Common myeloid progenitor, CD34-positive (primary cell): ENCODE results near the gene KCNJ16.

Experiments used
- CTCF ChIA-PET: fragments of 350-600 bp; sonication (Branson Sonifier 250); formaldehyde crosslinking; loops from one replicate; lab custom pipeline; 2021; ENCODE audit warnings: antibody characterized with exemption; lab: Charles Lee
- POLR2A ChIA-PET: fragments of 350-600 bp; sonication (Branson Sonifier 250); formaldehyde crosslinking; loops from one replicate; lab custom pipeline; 2021; ENCODE audit warnings: antibody characterized with exemption; lab: Charles Lee
- DNase-seq, 3 donors: peaks; one replicate each; pipeline versions ENCODE4 v3.0.0 to v3.0.0-alpha.2; 2013
- H3K27ac ChIP-seq, 2 experiments: 1 replicate in 1 of 2; 2 replicates in 1 of 2; pipeline ENCODE4 v1.7.0; 2013; ENCODE audit warnings: inconsistent platforms in 2 of 2, low read length in 2 of 2, mild to moderate bottlenecking in 2 of 2, low read depth in 1 of 2, moderate library complexity in 1 of 2; ENCODE audit not compliant: severe bottlenecking in 2 of 2, insufficient read depth in 1 of 2, poor library complexity in 1 of 2
- H3K27me3 ChIP-seq, 5 experiments: replicated peaks in 2 of 5; 1 replicate in 3 of 5; 2 replicates in 2 of 5; pipeline versions ENCODE4 v1.6.1 to v1.7.0; 2013; ENCODE audit warnings: low read length in 4 of 5, mild to moderate bottlenecking in 2 of 5, moderate library complexity in 2 of 5, inconsistent platforms in 1 of 5; ENCODE audit not compliant: insufficient read depth in 5 of 5, control insufficient read depth in 4 of 5
- H3K36me3 ChIP-seq, 4 experiments: 1 replicate in 2 of 4; 2 replicates in 2 of 4; pipeline versions ENCODE4 v1.6.1 to v1.7.0; 2013; ENCODE audit warnings: low read length in 3 of 4, control low read depth in 1 of 4, mild to moderate bottlenecking in 1 of 4; ENCODE audit not compliant: control insufficient read depth in 4 of 4, insufficient read depth in 4 of 4
- H3K4me1 ChIP-seq, 4 experiments: 1 replicate in 3 of 4; 2 replicates in 1 of 4; pipeline versions ENCODE4 v1.6.1 to v1.7.1; 2013; ENCODE audit warnings: low read length in 3 of 4, mild to moderate bottlenecking in 3 of 4, control low read depth in 1 of 4, inconsistent platforms in 1 of 4, moderate library complexity in 1 of 4; ENCODE audit not compliant: control insufficient read depth in 4 of 4, insufficient read depth in 4 of 4; ENCODE audit errors: control extremely low read depth in 1 of 4
- H3K4me3 ChIP-seq, 7 experiments: 1 replicate in 4 of 7; 2 replicates in 3 of 7; pipeline versions ENCODE4 v1.5.1 to v1.7.0; 2013; ENCODE audit warnings: mild to moderate bottlenecking in 7 of 7, low read length in 6 of 7, moderate library complexity in 6 of 7, inconsistent platforms in 2 of 7, low read depth in 2 of 7, control low read depth in 1 of 7; ENCODE audit not compliant: insufficient read depth in 4 of 7, control insufficient read depth in 1 of 7; ENCODE audit errors: extremely low read depth in 1 of 7
- H3K9me3 ChIP-seq, 5 experiments: 1 replicate in 4 of 5; 2 replicates in 1 of 5; pipeline versions ENCODE4 v1.6.1 to v1.7.1; 2013; ENCODE audit warnings: low read length in 4 of 5, mild to moderate bottlenecking in 2 of 5, inconsistent platforms in 1 of 5, low read depth in 1 of 5, moderate library complexity in 1 of 5; ENCODE audit not compliant: control insufficient read depth in 4 of 5, insufficient read depth in 2 of 5; ENCODE audit errors: control extremely low read depth in 1 of 5
- WGBS: methylation state at CpG from one replicate; pipeline ENCODE4 v1.1.5; 2013; ENCODE audit not compliant: insufficient coverage; 5-methylcytosine and 5-hydroxymethylcytosine counted together

KCNJ16 gene

GRCh38 chr17:70074236-70074830 is 692 bp upstream of the KCNJ16 start:
- CTCF ChIA-PET, result no interaction called here
- WGBS, result 83% methylated on average over 3 of the region's 5 CpGs
- H3K36me3 ChIP-seq, result no peaks in the 10 kb centered on the region
- no peaks in the 10 kb centered on the region for H3K27me3 ChIP-seq
- DNase-seq, result no peak
- H3K4me1 ChIP-seq, result peaks cover 0 to 12% (median 0%) of the 10 kb centered on the region in 4 experiments
- POLR2A ChIA-PET, result interaction anchor here (0.7 kb wide), 1 partner anchor 1013 kb away, joined by 3 read pairs; no protein-coding TSS in a partner anchor
- H3K4me3 ChIP-seq, result no peak overlapping the region
- H3K27ac ChIP-seq, result no peak overlapping the region
- no peaks in the 10 kb centered on the region for H3K9me3 ChIP-seq

GRCh38 chr17:70076189-70076588 is 1.2 kb downstream of the KCNJ16 start:
- ChIA-PET CTCF (no interaction called here), POLR2A (no interaction called here)
- WGBS, result no CpG with 5 or more reads among the region's 1 CpG
- H3K36me3 ChIP-seq, result no peaks in the 10 kb centered on the region
- H3K4me1 ChIP-seq, result peaks cover 0 to 6% (median 0%) of the 10 kb centered on the region in 4 experiments
- no peaks in the 10 kb centered on the region for H3K27me3 ChIP-seq
- no peaks in the 10 kb centered on the region for H3K9me3 ChIP-seq
- no peak for DNase-seq
- no peak overlapping the region for H3K4me3 ChIP-seq
- no peak overlapping the region for H3K27ac ChIP-seq

- CTCF ChIA-PET, result no interaction called here
- POLR2A ChIA-PET, result interaction anchor here (0.6 kb wide), 2 partner anchors 21 to 440 kb away, joined by 5 to 6 read pairs; no protein-coding TSS in a partner anchor
Measured at GRCh38 chr17:70076831-70077230, 1.8 kb downstream of the KCNJ16 start.

GRCh38 chr17:70078549-70078948 is 3.5 kb downstream of the KCNJ16 start:
- Histone ChIP-seq H3K36me3 (no peaks in the 10 kb centered on the region), H3K4me3 (no peak overlapping the region), H3K27ac (no peak overlapping the region), H3K9me3 (no peaks in the 10 kb centered on the region), H3K27me3 (no peaks in the 10 kb centered on the region), H3K4me1 (no peaks in the 10 kb centered on the region)
- WGBS, result 75% methylated on average over 4 of the region's 4 CpGs
- ChIA-PET CTCF (no interaction called here), POLR2A (no interaction called here)
- DNase-seq, result no peak

More at GRCh38 chr17:70076831-70077230, 1.8 kb downstream of the KCNJ16 start:
- H3K27ac ChIP-seq, result no peak overlapping the region
- H3K4me3 ChIP-seq, result no peak overlapping the region
- WGBS, result 46% methylated on average over 2 of the region's 3 CpGs
- DNase-seq, result no peak
- peaks cover 0 to 6% (median 0%) of the 10 kb centered on the region in 4 experiments for H3K4me1 ChIP-seq
- no peaks in the 10 kb centered on the region for H3K36me3 ChIP-seq
- H3K9me3 ChIP-seq, result no peaks in the 10 kb centered on the region
- H3K27me3 ChIP-seq, result no peaks in the 10 kb centered on the region

GRCh38 chr17:70078994-70079531 is 4.0 kb downstream of the KCNJ16 start:
- ChIA-PET POLR2A (no interaction called here), CTCF (no interaction called here)
- no peak for DNase-seq
- H3K27ac ChIP-seq, result no peak overlapping the region
- no peaks in the 10 kb centered on the region for H3K36me3 ChIP-seq
- no peaks in the 10 kb centered on the region for H3K4me1 ChIP-seq
- WGBS, result 94% methylated on average over 3 of the region's 3 CpGs
- H3K9me3 ChIP-seq, result no peaks in the 10 kb centered on the region
- H3K4me3 ChIP-seq, result no peak overlapping the region
- no peaks in the 10 kb centered on the region for H3K27me3 ChIP-seq

GRCh38 chr17:70080541-70081347 is 5.7 kb downstream of the KCNJ16 start:
- POLR2A ChIA-PET, result no interaction called here
- no peak for DNase-seq
- Histone ChIP-seq H3K4me3 (no peak overlapping the region), H3K27me3 (no peaks in the 10 kb centered on the region), H3K36me3 (no peaks in the 10 kb centered on the region), H3K27ac (no peak overlapping the region), H3K4me1 (no peaks in the 10 kb centered on the region), H3K9me3 (no peaks in the 10 kb centered on the region)
- 62% methylated on average over 3 of the region's 7 CpGs for WGBS
- CTCF ChIA-PET, result interaction anchor here (0.8 to 1.3 kb wide), 2 partner anchors 9 to 14 kb away, joined by 3 read pairs; no protein-coding TSS in a partner anchor

- ChIA-PET POLR2A (no interaction called here), CTCF (no interaction called here)
- H3K9me3 ChIP-seq, result no peaks in the 10 kb centered on the region
- WGBS, result 90% methylated on average over 1 of the region's 1 CpG
- no peak overlapping the region for H3K27ac ChIP-seq
- H3K27me3 ChIP-seq, result no peaks in the 10 kb centered on the region
- no peaks in the 10 kb centered on the region for H3K4me1 ChIP-seq
- DNase-seq, result no peak
- no peak overlapping the region for H3K4me3 ChIP-seq
- H3K36me3 ChIP-seq, result no peaks in the 10 kb centered on the region
Measured at GRCh38 chr17:70081885-70082284, 6.9 kb downstream of the KCNJ16 start.
